ENCODE data around the gene TTYH2. TPM values are rescaled to one million over a fixed set of nuclear protein-coding genes. Genes with fewer than 3 reads are reported as not detected.

TTYH2 gene
- total and polyA plus RNA-seq, 10 of the 15 experiments (the other 5 are each of a cell fraction or from before 2014, with no cell fraction given) = 0.26 to 25.2 (median 6.6) TPM

DNA sequence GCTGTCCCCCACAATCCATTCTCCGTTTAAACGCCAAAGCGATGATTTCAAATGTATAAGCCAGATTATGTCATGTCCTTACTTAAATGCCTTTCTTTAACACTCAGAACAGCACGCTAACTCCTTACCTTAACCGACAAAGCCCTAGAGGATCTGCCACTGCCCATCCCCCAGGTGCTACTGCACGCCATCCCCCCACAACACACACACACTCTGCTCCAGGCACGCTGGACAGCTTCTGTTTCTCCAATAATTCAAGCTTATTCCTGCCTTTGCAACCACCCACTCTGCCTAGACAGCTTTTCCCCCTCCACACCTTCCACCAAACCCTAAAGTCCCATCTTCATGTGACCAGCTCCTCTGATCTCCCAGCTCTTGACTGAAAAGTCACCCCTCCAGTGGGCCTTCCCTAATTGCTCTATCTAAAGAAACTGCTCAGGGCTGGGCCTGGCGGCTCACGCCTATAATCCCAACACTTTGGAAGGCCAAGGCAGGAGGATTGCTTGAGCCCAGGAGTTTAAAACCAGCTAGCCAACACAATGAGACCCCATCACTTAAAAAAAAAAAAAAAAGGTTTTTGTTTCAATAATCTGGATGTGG, 48.8 kb upstream of the TTYH2 start:
- Histone ChIP-seq H3K4me1 (ENCODE audit: control insufficient read depth, insufficient read depth, low read length) (no peaks in the 10 kb centered on the region), H3K9me3 (replicated peaks; ENCODE audit: control insufficient read depth, insufficient read depth, low read length) (no peaks in the 10 kb centered on the region; the same call in 2 of the 3 replicates), H2AFZ (ENCODE audit: control insufficient read depth, low read depth, low read length) (no peak overlapping the region), H3K4me3 (no peak overlapping the region), H3K27ac (ENCODE audit: control insufficient read depth, insufficient read depth) (no peak overlapping the region), H3K36me3 (ENCODE audit: control insufficient read depth in 2 of 2, insufficient read depth in 2 of 2, low read length in 1 of 2) (no peaks in the 10 kb centered on the region), H3K9ac (ENCODE audit: control insufficient read depth, insufficient read depth, low read length) (no peak overlapping the region), H3K4me2 (ENCODE audit: control insufficient read depth, insufficient read depth) (no peak overlapping the region), H4K20me1 (ENCODE audit: control insufficient read depth, insufficient read depth) (no peaks in the 10 kb centered on the region), H3K79me2 (ENCODE audit: control insufficient read depth, insufficient read depth, low read length) (no peaks in the 10 kb centered on the region), H3K27me3 (replicated peaks in 1 of 2; ENCODE audit: control insufficient read depth in 2 of 2, insufficient read depth in 2 of 2, low read length in 1 of 2) (no peaks in the 10 kb centered on the region; a peak in 1 of 4 replicates)
- DNase-seq (ENCODE audit: low read depth, low spot score) (no peak), ATAC-seq (no peak), FAIRE-seq (no peak)
- POLR2A ChIA-PET = no interaction called here
- 43% methylated on average over 9 of the region's 9 CpGs for WGBS (ENCODE audit: insufficient coverage, insufficient replicate concordance, low lambda C conversion rate, missing lambda C conversion rate)
- no TSS peak for BruUV-seq (replicated peaks)
- SMC1A ChIA-PET (ENCODE audit: uncharacterized antibody, unreplicated experiment) = no interaction called here
- CTCF ChIA-PET = interaction anchor here (0.8 kb wide), 1 partner anchor 13 kb away, joined by 5 read pairs; no protein-coding TSS in a partner anchor
- in situ Hi-C loops (cut with MboI) (no loop called here), intact Hi-C loops (cut with micrococcal nuclease; ENCODE audit: unreplicated experiment) (no loop called here)
- no peak for TF ChIP-seq BHLHE40 (IDR thresholded peaks at IDR 0.05; ENCODE audit: borderline replicate concordance in 1 of 2, low read depth in 2 of 2, low read length in 1 of 2)
- RAD21 ChIA-PET (ENCODE audit: unreplicated experiment) = no interaction called here

DNA sequence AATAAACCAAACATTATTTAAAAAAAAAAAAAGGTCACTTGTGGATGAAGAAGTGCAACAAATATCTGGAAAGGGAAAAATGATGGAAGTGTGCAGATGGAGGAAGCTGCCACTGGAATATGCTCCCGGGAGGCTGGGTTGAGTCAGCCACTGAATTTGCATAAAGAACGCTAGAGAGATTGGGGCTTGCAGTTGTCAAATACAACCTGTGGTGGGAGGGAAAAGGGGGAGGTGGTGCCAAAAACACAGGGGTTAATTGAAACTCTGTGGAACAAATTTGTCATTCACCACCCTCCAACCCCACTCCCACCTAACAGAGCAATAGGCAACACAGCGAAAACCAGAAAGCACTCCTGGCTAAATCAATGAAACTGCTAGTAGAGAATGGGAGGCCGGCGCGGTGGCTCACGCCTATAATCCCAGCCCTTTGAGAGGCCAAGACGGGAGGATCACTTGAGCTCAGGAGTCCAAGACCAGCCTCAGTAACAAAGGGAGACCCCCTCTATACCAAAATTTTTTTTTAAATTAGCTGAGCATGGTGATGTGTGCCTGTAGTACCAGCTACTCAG, 47.5 kb upstream of the TTYH2 start:
- Histone ChIP-seq H2AFZ (ENCODE audit: control insufficient read depth, low read depth, low read length) (no peak overlapping the region), H3K4me3 (no peak overlapping the region), H3K9me3 (replicated peaks; ENCODE audit: control insufficient read depth, insufficient read depth, low read length) (no peaks in the 10 kb centered on the region; the same call in 2 of the 3 replicates), H3K27me3 (replicated peaks in 1 of 2; ENCODE audit: control insufficient read depth in 2 of 2, insufficient read depth in 2 of 2, low read length in 1 of 2) (no peaks in the 10 kb centered on the region; a peak in 1 of 4 replicates), H3K79me2 (ENCODE audit: control insufficient read depth, insufficient read depth, low read length) (no peaks in the 10 kb centered on the region), H3K27ac (ENCODE audit: control insufficient read depth, insufficient read depth) (no peak overlapping the region), H3K4me2 (ENCODE audit: control insufficient read depth, insufficient read depth) (no peak overlapping the region), H3K9ac (ENCODE audit: control insufficient read depth, insufficient read depth, low read length) (no peak overlapping the region), H4K20me1 (ENCODE audit: control insufficient read depth, insufficient read depth) (no peaks in the 10 kb centered on the region), H3K4me1 (ENCODE audit: control insufficient read depth, insufficient read depth, low read length) (no peaks in the 10 kb centered on the region), H3K36me3 (ENCODE audit: control insufficient read depth in 2 of 2, insufficient read depth in 2 of 2, low read length in 1 of 2) (no peaks in the 10 kb centered on the region)
- ChIA-PET CTCF (interaction anchor here (0.7 kb wide), 1 partner anchor 9 kb away, joined by 3 read pairs; no protein-coding TSS in a partner anchor), POLR2A (no interaction called here), SMC1A (ENCODE audit: uncharacterized antibody, unreplicated experiment) (no interaction called here), RAD21 (ENCODE audit: unreplicated experiment) (no interaction called here)
- in situ Hi-C loops (cut with MboI) = no loop called here
- WGBS (ENCODE audit: insufficient coverage, insufficient replicate concordance, low lambda C conversion rate, missing lambda C conversion rate) = 67% methylated on average over 8 of the region's 8 CpGs
- FAIRE-seq = no peak
- ATAC-seq = no peak
- intact Hi-C loops (cut with micrococcal nuclease; ENCODE audit: unreplicated experiment) = no loop called here
- BruUV-seq (replicated peaks) = no TSS peak
- no peak for DNase-seq (ENCODE audit: low read depth, low spot score)
- TF ChIP-seq SP1 (IDR thresholded peaks at IDR 0.05; ENCODE audit: low read depth, low read length) = no peak
- TF ChIP-seq, protein P1, sequence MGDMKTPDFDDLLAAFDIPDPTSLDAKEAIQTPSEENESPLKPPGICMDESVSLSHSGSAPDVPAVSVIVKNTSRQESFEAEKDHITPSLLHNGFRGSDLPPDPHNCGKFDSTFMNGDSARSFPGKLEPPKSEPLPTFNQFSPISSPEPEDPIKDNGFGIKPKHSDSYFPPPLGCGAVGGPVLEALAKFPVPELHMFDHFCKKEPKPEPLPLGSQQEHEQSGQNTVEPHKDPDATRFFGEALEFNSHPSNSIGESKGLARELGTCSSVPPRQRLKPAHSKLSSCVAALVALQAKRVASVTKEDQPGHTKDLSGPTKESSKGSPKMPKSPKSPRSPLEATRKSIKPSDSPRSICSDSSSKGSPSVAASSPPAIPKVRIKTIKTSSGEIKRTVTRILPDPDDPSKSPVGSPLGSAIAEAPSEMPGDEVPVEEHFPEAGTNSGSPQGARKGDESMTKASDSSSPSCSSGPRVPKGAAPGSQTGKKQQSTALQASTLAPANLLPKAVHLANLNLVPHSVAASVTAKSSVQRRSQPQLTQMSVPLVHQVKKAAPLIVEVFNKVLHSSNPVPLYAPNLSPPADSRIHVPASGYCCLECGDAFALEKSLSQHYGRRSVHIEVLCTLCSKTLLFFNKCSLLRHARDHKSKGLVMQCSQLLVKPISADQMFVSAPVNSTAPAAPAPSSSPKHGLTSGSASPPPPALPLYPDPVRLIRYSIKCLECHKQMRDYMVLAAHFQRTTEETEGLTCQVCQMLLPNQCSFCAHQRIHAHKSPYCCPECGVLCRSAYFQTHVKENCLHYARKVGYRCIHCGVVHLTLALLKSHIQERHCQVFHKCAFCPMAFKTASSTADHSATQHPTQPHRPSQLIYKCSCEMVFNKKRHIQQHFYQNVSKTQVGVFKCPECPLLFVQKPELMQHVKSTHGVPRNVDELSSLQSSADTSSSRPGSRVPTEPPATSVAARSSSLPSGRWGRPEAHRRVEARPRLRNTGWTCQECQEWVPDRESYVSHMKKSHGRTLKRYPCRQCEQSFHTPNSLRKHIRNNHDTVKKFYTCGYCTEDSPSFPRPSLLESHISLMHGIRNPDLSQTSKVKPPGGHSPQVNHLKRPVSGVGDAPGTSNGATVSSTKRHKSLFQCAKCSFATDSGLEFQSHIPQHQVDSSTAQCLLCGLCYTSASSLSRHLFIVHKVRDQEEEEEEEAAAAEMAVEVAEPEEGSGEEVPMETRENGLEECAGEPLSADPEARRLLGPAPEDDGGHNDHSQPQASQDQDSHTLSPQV (IDR thresholded peaks at IDR 0.05) = no peak
- no peak for TF ChIP-seq RBBP5 (conservative IDR thresholded peaks at IDR 0.05)
- no peak for TF ChIP-seq ZNF274 (IDR thresholded peaks at IDR 0.05; ENCODE audit: insufficient read depth, insufficient read length)
- no peak for TF ChIP-seq SIX5 (IDR thresholded peaks at IDR 0.05; ENCODE audit: low read depth, low read length, severe bottlenecking)
- TF ChIP-seq, protein P2, sequence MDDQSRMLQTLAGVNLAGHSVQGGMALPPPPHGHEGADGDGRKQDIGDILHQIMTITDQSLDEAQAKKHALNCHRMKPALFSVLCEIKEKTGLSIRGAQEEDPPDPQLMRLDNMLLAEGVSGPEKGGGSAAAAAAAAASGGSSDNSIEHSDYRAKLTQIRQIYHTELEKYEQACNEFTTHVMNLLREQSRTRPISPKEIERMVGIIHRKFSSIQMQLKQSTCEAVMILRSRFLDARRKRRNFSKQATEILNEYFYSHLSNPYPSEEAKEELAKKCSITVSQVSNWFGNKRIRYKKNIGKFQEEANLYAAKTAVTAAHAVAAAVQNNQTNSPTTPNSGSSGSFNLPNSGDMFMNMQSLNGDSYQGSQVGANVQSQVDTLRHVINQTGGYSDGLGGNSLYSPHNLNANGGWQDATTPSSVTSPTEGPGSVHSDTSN (IDR thresholded peaks at IDR 0.05; ENCODE audit: insufficient replicate concordance, low read depth, low read length) = no peak
- no peak for TF ChIP-seq MEF2B (IDR thresholded peaks at IDR 0.05; ENCODE audit: partially characterized antibody, poor library complexity, severe bottlenecking)
- no peak for TF ChIP-seq MEF2A (IDR thresholded peaks at IDR 0.05; ENCODE audit: insufficient read depth, low read depth, low read length)
- no peak for TF ChIP-seq FOXK2 (IDR thresholded peaks at IDR 0.05)

Data from GM12878 (cell line).